K562 (cell line): ENCODE results near the gene DENND4C. TPM values are rescaled to one million over a fixed set of nuclear protein-coding genes. Genes with fewer than 3 reads are reported as not detected.
A peak's percentile ranks its signal among the peaks of the same experiment; 100 is the strongest.

Source experiments
- ATAC-seq: fragments of 200-7000 bp; cut with Tn5 transposase; 3 replicates; pipeline ENCODE4 v1.9.1; 2020; ENCODE audit warnings: moderate library complexity
- BruUV-seq: library from RNA; stranded (reverse); fragments of 400-500 nt; replicated peaks from 2 replicates; lab custom pipeline; 2021; lab: Mats Ljungman, UMichigan
- CTCF ChIA-PET: fragments of 300-600 bp; formaldehyde crosslinking; extraction: SDS; loops from one replicate; lab custom pipeline; 2021; ENCODE audit warnings: low intra/inter-chr PET ratio; lab: Yijun Ruan, JAX
- POLR2A ChIA-PET: fragments of 300-600, 350-650 bp; sonication (Branson Sonifier 250); formaldehyde crosslinking; extraction: SDS; loops from one replicate; lab custom pipeline; 2021; ENCODE audit warnings: antibody characterized with exemption, inconsistent platforms; lab: Yijun Ruan, JAX
- DNase-seq, 4 experiments: peaks; one replicate each; pipeline versions ENCODE4 v3.0.0 to v3.0.0-alpha.2; 2011 to 2018; ENCODE audit warnings: low spot score in 3 of 4, mixed read lengths in 3 of 4; ENCODE audit errors: extremely low read depth in 1 of 4
- FAIRE-seq: peaks from 2 replicates; lab custom pipeline; 2011; peaks lifted over from hg19 to GRCh38; lab: Jason Lieb, UNC
- H2AFZ ChIP-seq: 2 replicates; pipeline ENCODE4 v1.6.0; 2011; ENCODE audit warnings: low read depth, low read length, control low read depth, inconsistent platforms
- H3K27ac ChIP-seq: fragments of 200-600 bp; 3 replicates; pipeline ENCODE4 v1.8.0; 2011; ENCODE audit warnings: low read depth, mild to moderate bottlenecking, control low read depth, inconsistent platforms, low read length, moderate library complexity, mixed read lengths; ENCODE audit errors: extremely low read depth
- H3K27me3 ChIP-seq, 2 experiments: fragments of 300-600 bp in 1 of 2; 2 replicates in 1 of 2; 3 replicates in 1 of 2; pipeline versions ENCODE4 v1.6.0 to v1.8.0; 2011; ENCODE audit warnings: inconsistent platforms in 2 of 2, low read length in 2 of 2, mild to moderate bottlenecking in 1 of 2, mixed read lengths in 1 of 2, moderate library complexity in 1 of 2; ENCODE audit not compliant: control insufficient read depth in 2 of 2, insufficient read depth in 2 of 2
- H3K36me3 ChIP-seq: fragments of 300-600 bp; 3 replicates; pipeline ENCODE4 v1.8.0; 2011; ENCODE audit warnings: mild to moderate bottlenecking, low read length, inconsistent platforms; ENCODE audit not compliant: control insufficient read depth, insufficient read depth
- H3K4me1 ChIP-seq, 2 experiments: fragments of 200-600 bp in 1 of 2; replicated peaks in 1 of 2; 2 replicates in 1 of 2; 3 replicates in 1 of 2; pipeline versions ENCODE4 v1.5.1 to v1.8.0; 2011; ENCODE audit warnings: inconsistent platforms in 2 of 2, low read length in 2 of 2, mild to moderate bottlenecking in 1 of 2, mixed read lengths in 1 of 2, moderate library complexity in 1 of 2; ENCODE audit not compliant: control insufficient read depth in 2 of 2, insufficient read depth in 2 of 2
- H3K4me2 ChIP-seq: 2 replicates; pipeline ENCODE4 v1.6.1; 2011; ENCODE audit warnings: low read length, control low read depth, inconsistent platforms, mixed read lengths; ENCODE audit not compliant: insufficient read depth
- H3K4me3 ChIP-seq: fragments of 200-600 bp; sonication (generic), shearing (Covaris generic); 2 replicates; pipeline ENCODE4 v1.5.1; 2016; ENCODE audit warnings: control low read depth, inconsistent platforms
- H3K79me2 ChIP-seq: fragments of 200-600 bp; 3 replicates; pipeline ENCODE4 v1.8.0; 2011; ENCODE audit warnings: low read length, inconsistent platforms; ENCODE audit not compliant: control insufficient read depth, insufficient read depth
- H3K9ac ChIP-seq, 2 experiments: 2 replicates each; pipeline versions ENCODE4 v1.6.0 to v1.6.1; 2011; ENCODE audit warnings: low read depth in 2 of 2, low read length in 2 of 2, control low read depth in 1 of 2, inconsistent platforms in 1 of 2, mild to moderate bottlenecking in 1 of 2, mixed read lengths in 1 of 2; ENCODE audit not compliant: insufficient read depth in 1 of 2
- H3K9me1 ChIP-seq: one replicate; pipeline ENCODE4 v1.6.0; 2011; ENCODE audit warnings: inconsistent platforms, mild to moderate bottlenecking, low read length, moderate library complexity; ENCODE audit not compliant: control insufficient read depth, insufficient read depth
- H3K9me3 ChIP-seq: replicated peaks from 2 replicates; pipeline ENCODE4 v1.5.1; 2011; ENCODE audit warnings: low read depth, low read length, inconsistent platforms; ENCODE audit not compliant: control insufficient read depth, insufficient read depth
- H4K20me1 ChIP-seq: replicated peaks from 2 replicates; pipeline ENCODE4 v1.6.1; 2011; ENCODE audit warnings: low read length, inconsistent platforms, mixed read lengths; ENCODE audit not compliant: control insufficient read depth, insufficient read depth
- ZBTB34 ChIP-seq: fragments of 250-450 bp; sonication (Bioruptor Pico); IDR thresholded peaks from 2 replicates; pipeline ENCODE4 v1.8.0; 2021; ENCODE audit warnings: mild to moderate bottlenecking, moderate library complexity
- ZFP91 ChIP-seq: sonication (generic); formaldehyde crosslinking; IDR thresholded peaks from 2 replicates; pipeline ENCODE4 v1.8.0; 2022; ENCODE audit warnings: mild to moderate bottlenecking, missing genetic modification reagents
- WGBS: fragments of 100-300 bp; shearing (Covaris generic); methylation state at CpG from one replicate; pipeline ENCODE4 v1.1.6; 2016; ENCODE audit warnings: low coverage, mixed read lengths; ENCODE audit not compliant: insufficient coverage; ENCODE audit errors: missing lambda C conversion rate; 5-methylcytosine and 5-hydroxymethylcytosine counted together
- in situ Hi-C: fragments of 300-500 bp; cut with MboI; formaldehyde crosslinking; loops from 4 replicates; pipeline ENCODE4 v1.15.0; 2018; ENCODE audit warnings: inconsistent platforms, mixed read lengths
- intact Hi-C: fragments of 100-400 bp; cut with micrococcal nuclease; formaldehyde crosslinking; loops from 2 replicates; pipeline ENCODE4 v1.14.2; 2022
- polyA plus RNA-seq, 8 experiments: library from polyadenylated mRNA; depleted of rRNA in 4 of 8; stranded (reverse) in 5 of 8; unstranded in 3 of 8; fragments of >200 nt; fragmentation: Nextera tagmentation in 2 of 8; fragmentation: Illumina TruSeq in 1 of 8; extraction: Ambion mirVana in 2 of 8; extraction: Trizol in 1 of 8; gene quantifications; 2 replicates each; pipeline versions ENCODE4 v1.2.1 to v1.2.3, GENCODE V29; 2011 to 2014; ENCODE audit warnings: inconsistent platforms in 1 of 8, missing spikeins in 1 of 8
- total RNA-seq, 7 experiments: library from RNA; depleted of rRNA in 6 of 7; stranded (reverse); fragments of >200 nt in 6 of 7; fragmentation: Illumina TruSeq in 2 of 7; extraction: Trizol in 2 of 7; gene quantifications; 2 replicates each; pipeline versions ENCODE4 v1.2.1 to v1.2.3, GENCODE V29; 2011 to 2021; ENCODE audit warnings: low replicate concordance in 1 of 7

DENND4C gene
- total and polyA plus RNA-seq, 9 of the 15 experiments (the other 6 are each of a cell fraction or from before 2014, with no cell fraction given) = 4.8 to 31.8 (median 13.9) TPM

GRCh38 chr9:19192202-19193028 lies 38.1 kb upstream of the DENND4C start:
- DNase-seq (no peak), ATAC-seq (no peak; the same call in 1 of the 3 replicates), FAIRE-seq (no peak)
- ChIA-PET POLR2A (no interaction called here), CTCF (no interaction called here)
- in situ Hi-C loops = no loop called here
- no peaks in the 10 kb centered on the region for H3K79me2 ChIP-seq
- intact Hi-C loops = loop anchor here (10.0 kb wide), 1 partner anchor 192 kb away; the partner anchor contains the start of gene RPS6
- WGBS = 21% methylated on average over 1 of the region's 1 CpG
- H4K20me1 ChIP-seq = no peaks in the 10 kb centered on the region
- no peak overlapping the region for H3K4me3 ChIP-seq
- no peak overlapping the region for H3K27ac ChIP-seq
- no peaks in the 10 kb centered on the region for H3K9me3 ChIP-seq
- 0 out of 2 replicates have a peak overlapping the region, but pooled peaks have one; percentile 25 for H3K4me2 ChIP-seq
- no peak overlapping the region for H2AFZ ChIP-seq
- no TSS peak for BruUV-seq
- H3K9me1 ChIP-seq = no peaks in the 10 kb centered on the region
- no peak overlapping the region for H3K9ac ChIP-seq
- no peaks in the 10 kb centered on the region for H3K36me3 ChIP-seq
- H3K27me3 ChIP-seq = no peaks in the 10 kb centered on the region
- TF ChIP-seq ZBTB34 (CRISPR knock-in tag) = no peak
- no peak for TF ChIP-seq ZFP91 (CRISPR knock-in tag)
- peaks cover 0 to 21% of the 10 kb centered on the region in 2 experiments; a peak in 2 of 5 replicates for H3K4me1 ChIP-seq
